A549 treated with Mapracorat at 1 μM for 4 hours (cell line): ENCODE results near the gene ARL16. TPM values are rescaled to one million over a fixed set of nuclear protein-coding genes. Genes with fewer than 3 reads are reported as not detected.

Experiments
- total RNA-seq: library from RNA; stranded (reverse); fragments of 200-300 nt; extraction: Qiagen RNA extraction; gene quantifications from 5 replicates; pipeline ENCODE4 v1.2.3, GENCODE V29; 2022

Gene ARL16, protein sequence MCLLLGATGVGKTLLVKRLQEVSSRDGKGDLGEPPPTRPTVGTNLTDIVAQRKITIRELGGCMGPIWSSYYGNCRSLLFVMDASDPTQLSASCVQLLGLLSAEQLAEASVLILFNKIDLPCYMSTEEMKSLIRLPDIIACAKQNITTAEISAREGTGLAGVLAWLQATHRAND
- total RNA-seq = 49.4 to 53.7 TPM (median 50.5 TPM) in 5 replicates

DNA sequence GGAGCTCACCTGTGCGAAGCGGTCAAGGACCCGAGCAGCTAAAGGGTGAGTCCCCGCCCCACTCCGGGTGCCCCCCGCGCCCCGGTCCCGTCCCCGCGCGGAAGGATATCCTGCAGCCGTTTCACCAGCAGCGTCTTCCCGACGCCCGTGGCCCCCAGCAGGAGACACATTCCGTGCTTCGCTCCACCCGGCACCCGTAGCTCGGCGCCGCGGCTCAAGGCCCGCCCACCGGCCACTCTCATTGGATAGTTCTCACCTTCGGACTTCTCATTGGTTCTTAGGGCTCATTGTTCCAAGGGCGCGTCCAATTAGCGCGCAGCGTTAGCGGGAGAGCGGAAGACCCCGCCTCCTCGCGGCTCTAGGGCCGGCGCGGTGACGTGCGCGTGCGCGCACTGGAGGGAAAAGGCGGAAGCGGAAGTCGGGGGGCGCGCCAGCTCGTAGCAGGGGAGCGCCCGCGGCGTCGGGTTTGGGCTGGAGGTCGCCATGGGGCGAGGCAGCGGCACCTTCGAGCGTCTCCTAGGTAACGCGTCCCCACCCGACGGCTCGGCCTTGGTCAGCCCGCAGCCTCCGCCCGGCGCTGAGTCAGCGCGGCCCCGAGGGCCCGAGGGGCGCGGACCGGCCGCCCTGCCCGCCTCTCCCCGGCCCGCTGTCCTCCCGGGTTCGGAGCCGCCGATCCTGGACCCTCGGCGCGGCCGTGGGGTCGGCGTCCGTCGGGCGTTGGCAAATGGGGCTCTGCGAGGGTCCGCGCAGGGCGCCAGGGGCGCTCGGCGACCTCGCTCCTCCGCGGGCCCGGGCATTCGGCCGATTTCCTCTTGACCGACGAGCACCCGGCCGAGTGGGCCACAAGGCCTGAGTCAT is at the start of gene ARL16, which contains the start of gene HGS:
ARL16 (minus strand) TSS at position 214 of the 858 bp plus-strand sequence; CDS start at position 170, 44 bp downstream.
HGS (plus strand) TSS at position 428 of the 858 bp plus-strand sequence; CDS start at position 484, 56 bp downstream.

DNA sequence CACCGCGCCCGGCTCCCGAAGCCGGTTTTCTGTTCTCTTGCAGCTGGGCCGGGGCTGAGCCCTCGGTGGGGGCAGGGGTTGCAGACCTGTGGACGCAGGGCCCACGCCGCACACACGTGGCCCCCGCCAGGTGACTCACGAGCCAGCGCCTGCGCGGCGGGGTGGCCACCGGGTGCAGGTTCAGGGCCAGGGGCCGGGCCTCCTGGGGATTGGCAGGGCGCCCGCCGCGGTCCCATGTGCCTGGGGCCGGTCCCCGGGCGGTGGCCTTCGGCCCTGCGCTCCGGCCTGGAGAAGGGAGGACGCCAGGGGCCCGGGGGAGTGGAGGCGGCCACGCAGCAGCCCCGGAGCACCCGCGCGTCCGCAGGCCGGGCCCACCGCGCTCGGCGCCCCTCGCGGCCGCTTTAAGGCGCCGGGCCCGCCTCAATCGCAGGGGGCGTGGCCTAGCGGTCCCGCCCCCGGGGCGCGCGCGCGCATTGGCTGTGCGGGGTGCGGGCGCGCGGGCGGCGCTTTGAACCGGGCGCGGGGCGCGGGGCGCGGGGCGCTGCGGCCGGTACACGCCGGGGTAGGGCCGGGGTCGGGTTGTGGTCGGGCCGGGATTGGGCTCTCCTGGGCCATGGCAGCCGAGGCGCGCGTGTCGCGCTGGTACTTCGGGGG is 28.3 kb upstream of the ARL16 start, which contains the start of gene SLC25A10:
SLC25A10 (plus strand) TSS at position 471 of the 654 bp plus-strand sequence; CDS start at position 614, 143 bp downstream.

DNA sequence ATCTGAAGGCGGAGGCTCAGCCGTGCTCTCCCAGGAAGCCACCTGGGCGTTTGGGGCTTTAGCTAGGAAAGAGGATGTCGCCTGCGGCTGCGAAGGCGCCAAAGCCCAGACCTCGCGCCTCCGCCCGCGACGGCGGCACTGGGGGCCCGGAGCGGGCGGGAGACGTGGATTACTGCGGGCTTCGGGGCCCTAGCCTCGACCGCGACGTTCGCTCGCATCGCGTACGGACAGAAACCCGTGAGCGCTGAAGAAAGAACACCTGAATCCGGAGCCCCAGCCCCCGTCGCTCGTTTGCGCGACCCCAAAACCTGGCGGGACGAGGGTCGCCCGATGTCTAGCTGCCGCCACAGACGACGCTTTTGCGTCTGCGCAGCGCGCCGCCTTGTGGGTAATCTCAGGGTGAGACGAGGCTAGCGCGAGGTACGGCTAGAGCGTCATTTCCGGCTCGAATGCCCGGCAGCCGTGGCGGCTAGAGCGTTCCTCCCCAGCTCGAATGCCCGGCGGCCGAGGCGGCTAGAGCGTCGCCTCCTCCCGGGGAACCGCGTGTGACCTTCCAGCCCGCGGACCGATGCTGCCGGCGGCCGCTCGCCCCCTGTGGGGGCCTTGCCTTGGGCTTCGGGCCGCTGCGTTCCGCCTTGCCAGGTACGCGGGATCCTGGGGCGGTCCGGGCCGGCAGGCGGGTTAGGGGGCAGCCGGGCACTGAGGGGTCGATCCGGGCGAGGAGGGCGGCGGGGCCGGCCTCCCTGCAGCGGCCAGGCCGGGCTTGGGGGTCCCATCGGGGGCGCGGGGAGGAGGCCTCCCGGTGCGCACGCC is 19.5 kb upstream of the ARL16 start, which contains the start of gene MRPL12:
MRPL12 (plus strand) TSS at position 434 of the 813 bp plus-strand sequence; CDS start at position 569, 135 bp downstream.

DNA sequence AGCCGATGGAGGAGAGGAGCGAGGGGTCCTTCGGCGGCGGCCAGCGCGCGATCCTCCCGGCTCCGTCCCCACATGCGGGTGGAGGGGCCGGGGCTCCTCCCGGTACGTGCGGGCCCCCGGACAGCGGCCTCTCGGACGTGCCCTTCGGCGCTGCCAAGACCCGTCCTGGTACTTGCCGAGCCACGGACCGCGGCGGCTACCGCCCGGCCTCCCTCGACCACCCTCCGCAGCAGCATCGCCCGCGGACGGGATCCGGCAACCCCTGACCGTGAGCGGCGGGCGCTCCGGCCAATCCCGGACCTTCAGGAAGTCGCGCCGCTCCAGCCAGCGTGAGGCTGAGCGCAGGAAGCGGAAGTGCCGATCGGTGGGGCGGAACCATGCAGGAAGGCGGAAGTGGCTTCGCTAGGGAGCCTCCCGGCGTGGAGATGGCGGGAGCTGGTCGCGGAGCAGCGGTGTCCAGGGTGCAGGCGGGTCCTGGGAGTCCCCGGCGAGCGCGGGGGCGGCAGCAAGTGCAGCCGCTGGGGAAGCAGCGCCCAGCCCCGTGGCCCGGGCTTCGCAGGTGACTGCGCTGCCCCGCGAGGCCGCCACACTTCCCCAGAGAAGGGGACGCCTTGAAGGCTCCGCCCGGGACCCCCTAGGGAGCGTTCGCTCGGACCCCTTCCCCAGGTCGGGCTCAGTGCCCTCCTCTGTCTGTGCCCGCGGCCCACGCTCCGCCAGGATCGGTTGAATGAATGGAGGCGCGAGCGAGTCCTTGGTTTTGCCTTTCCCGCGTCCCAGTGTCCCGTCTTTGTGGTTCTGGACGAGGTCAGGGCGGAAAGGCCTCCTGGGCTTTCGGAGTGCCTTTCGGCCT is 17.0 kb downstream of the ARL16 start, which contains the start of the genes CCDC137 and OXLD1:
CCDC137 (plus strand) TSS at position 396 of the 850 bp plus-strand sequence; CDS start at position 426, 30 bp downstream.
OXLD1 (minus strand) TSS at position 264 of the 850 bp plus-strand sequence; CDS start at position 236, 28 bp downstream.

DNA sequence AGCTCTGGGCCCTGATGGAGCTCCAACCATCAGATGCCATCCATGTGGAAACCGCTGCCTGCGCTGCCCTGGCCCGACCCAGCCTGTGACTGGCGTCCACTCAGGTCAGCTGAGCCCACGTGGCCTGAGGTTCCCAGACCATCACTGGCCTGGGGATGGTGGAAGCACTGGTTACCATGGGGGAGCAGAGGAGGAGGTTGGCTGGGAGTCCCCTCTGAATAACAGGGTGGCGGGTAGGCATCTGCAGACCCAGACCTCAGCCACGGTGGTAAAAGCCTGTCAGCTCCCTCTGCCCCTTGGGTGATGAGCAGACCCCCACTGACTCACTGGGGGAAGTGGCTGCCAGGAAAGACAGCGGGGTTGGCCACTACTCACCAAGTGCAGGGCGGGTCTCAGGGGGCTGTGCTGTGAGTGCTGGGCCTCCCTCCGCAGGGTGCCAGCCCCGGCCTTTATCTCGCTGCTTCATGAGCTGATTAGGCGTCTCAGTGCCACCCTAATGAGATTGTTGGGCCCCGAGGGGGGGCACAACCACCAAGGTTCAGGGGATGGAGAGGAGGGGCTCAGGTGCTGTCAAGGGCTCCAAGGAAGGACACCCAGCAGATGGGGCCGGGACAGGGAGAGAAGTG is 27.4 kb downstream of the ARL16 start, which contains the start of gene PDE6G:
PDE6G (minus strand) TSS at position 425 of the 626 bp plus-strand sequence. CDS start 3,237 bp downstream, outside the sequence.

DNA sequence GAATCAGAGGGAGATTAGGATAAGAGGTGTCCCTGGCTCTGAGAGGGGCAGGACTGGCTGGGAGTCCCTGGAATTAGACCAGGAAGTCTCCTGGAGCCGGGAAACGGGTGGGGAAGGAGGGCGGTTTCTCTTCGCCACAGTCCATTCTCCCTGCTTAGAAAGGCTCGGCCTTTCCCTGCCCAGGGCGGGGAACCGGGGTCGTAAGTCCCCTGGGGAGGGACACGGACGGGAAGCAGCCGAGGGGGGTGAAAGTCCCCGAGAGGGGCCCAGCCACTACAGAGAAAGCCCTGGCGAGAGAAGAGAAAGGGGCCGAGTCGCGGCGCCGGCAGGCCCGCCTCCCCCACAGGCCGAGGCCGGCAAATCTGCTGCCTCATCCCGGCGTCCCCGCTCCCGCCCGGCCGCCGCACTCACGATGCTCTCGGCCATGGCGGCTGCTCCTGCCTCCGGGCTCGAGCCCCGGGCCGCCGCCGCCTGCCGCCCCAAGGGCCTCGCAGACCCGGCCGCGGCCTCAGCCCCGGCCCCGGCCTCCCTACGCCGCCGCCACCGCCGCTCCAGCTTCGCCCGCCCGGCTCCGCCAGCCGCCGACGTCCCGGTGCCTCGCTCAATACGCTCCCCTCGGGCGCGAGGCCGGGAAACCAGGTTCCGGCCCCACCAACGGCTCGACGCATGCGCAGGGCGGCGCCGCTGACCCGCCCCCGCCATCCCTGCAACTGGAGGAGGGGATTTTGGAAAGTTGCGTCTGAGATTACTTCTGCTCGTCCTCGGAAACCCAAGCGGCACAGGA is 46.9 kb downstream of the ARL16 start, which contains the start of the genes NPLOC4 and TSPAN10:
NPLOC4 (minus strand) TSS at position 608 of the 784 bp plus-strand sequence; CDS start at position 426, 182 bp downstream.
TSPAN10 (plus strand) TSS at position 692 of the 784 bp plus-strand sequence. CDS start 5,217 bp downstream, outside the sequence.

Other genes with a start within 250 kb of the ARL16 start
- gene ACTG1, start 171.0 kb downstream of the ARL16 start, total RNA-seq = 5,013 to 5,756 TPM (median 5,242 TPM) in 5 replicates
- 0.59 to 1.9 TPM (median 1.4 TPM) in 5 replicates for gene FSCN2, start 155.4 kb downstream of the ARL16 start, total RNA-seq
- 15.9 to 27.5 TPM (median 24.4 TPM) in 5 replicates for gene FAAP100, start 131.4 kb downstream of the ARL16 start, total RNA-seq
- 85.8 to 102 TPM (median 100 TPM) in 5 replicates for gene NPLOC4, start 46.7 kb downstream of the ARL16 start, total RNA-seq
- gene TSPAN10, start 46.6 kb downstream of the ARL16 start, total RNA-seq = 3.8 to 6.7 TPM (median 4.9 TPM) in 5 replicates
- gene PDE6G, start 27.3 kb downstream of the ARL16 start, total RNA-seq = 1.4 to 3.3 TPM (median 2.0 TPM) in 5 replicates
- gene OXLD1, start 17.2 kb downstream of the ARL16 start, total RNA-seq = 33.6 to 64.7 TPM (median 63.2 TPM) in 5 replicates
- 54.3 to 69.6 TPM (median 62.0 TPM) in 5 replicates for gene CCDC137, start 17.1 kb downstream of the ARL16 start, total RNA-seq
- gene HGS, start 214 bp upstream of the ARL16 start, total RNA-seq = 137 to 220 TPM (median 209 TPM) in 5 replicates
- gene MRPL12, start 19.6 kb upstream of the ARL16 start, total RNA-seq = 216 to 326 TPM (median 303 TPM) in 5 replicates
- gene SLC25A10, start 28.5 kb upstream of the ARL16 start, total RNA-seq = 28.7 to 46.5 TPM (median 44.6 TPM) in 5 replicates
- 0.08 to 0.64 TPM (median 0.35 TPM) in 4 of 5 replicates, not detected in the other for gene GCGR, start 120.4 kb upstream of the ARL16 start, total RNA-seq
- gene MCRIP1, start 149.5 kb upstream of the ARL16 start, total RNA-seq = 74.7 to 106 TPM (median 98.6 TPM) in 5 replicates
- 0.09 to 0.39 TPM (median 0.19 TPM) in 3 of 5 replicates, not detected in the others for gene PPP1R27, start 151.3 kb upstream of the ARL16 start, total RNA-seq
- 677 to 794 TPM (median 701 TPM) in 5 replicates for gene P4HB, start 176.7 kb upstream of the ARL16 start, total RNA-seq
- 597 to 713 TPM (median 619 TPM) in 5 replicates for gene ARHGDIA, start 187.5 kb upstream of the ARL16 start, total RNA-seq
- 183 to 253 TPM (median 234 TPM) in 5 replicates for gene ALYREF, start 207.8 kb upstream of the ARL16 start, total RNA-seq
- gene ANAPC11, start 207.9 kb upstream of the ARL16 start, total RNA-seq = 185 to 289 TPM (median 284 TPM) in 5 replicates
- gene NPB, start 218.4 kb upstream of the ARL16 start, total RNA-seq = 0.39 to 0.65 TPM (median 0.55 TPM) in 5 replicates
- 13.8 to 19.1 TPM (median 17.3 TPM) in 5 replicates for gene PCYT2, start 227.6 kb upstream of the ARL16 start, total RNA-seq
- 33.0 to 54.0 TPM (median 44.8 TPM) in 5 replicates for gene SIRT7, start 234.4 kb upstream of the ARL16 start, total RNA-seq
- gene MAFG, start 243.9 kb upstream of the ARL16 start, total RNA-seq = 22.3 to 38.0 TPM (median 34.7 TPM) in 5 replicates